Islet precursor cell (in vitro differentiated cells): ENCODE results near the gene NID1.

Experiments used
- DNase-seq: peaks from one replicate; pipeline ENCODE4 v3.0.0-alpha.2; 2018

NID1 gene

GRCh38 chr1:236064674-236065508 is at the start of gene NID1:
Gene NID1 (minus strand): TSS chr1:236065090. CDS start chr1:236065079, 11 bp downstream.
- peak; percentile 93 for DNase-seq

GRCh38 chr1:236114076-236114747 is 49.3 kb upstream of the NID1 start:
- no peak for DNase-seq

- no peak for DNase-seq
These were observed 48.6 kb upstream of the NID1 start for GRCh38 chr1:236113324-236114032.

GRCh38 chr1:236112332-236112627 is 47.4 kb upstream of the NID1 start:
- no peak for DNase-seq

- DNase-seq: no peak
These were observed 46.8 kb upstream of the NID1 start for GRCh38 chr1:236111527-236112331.

- DNase-seq: no peak
These were observed 45.2 kb upstream of the NID1 start for GRCh38 chr1:236110137-236110536.

GRCh38 chr1:236108027-236108648 is 43.2 kb upstream of the NID1 start:
- no peak for DNase-seq

- no peak for DNase-seq
These were observed 42.4 kb upstream of the NID1 start for GRCh38 chr1:236107121-236107907.

GRCh38 chr1:236103646-236104218 is 38.8 kb upstream of the NID1 start:
- no peak for DNase-seq

GRCh38 chr1:236103059-236103458 is 38.2 kb upstream of the NID1 start:
- DNase-seq: no peak

GRCh38 chr1:236102611-236103010 is 37.7 kb upstream of the NID1 start:
- DNase-seq: no peak

- DNase-seq: no peak
These were observed 36.6 kb upstream of the NID1 start for GRCh38 chr1:236101233-236102200.

- DNase-seq: no peak
These were observed 35.9 kb upstream of the NID1 start for GRCh38 chr1:236100799-236101198.

GRCh38 chr1:236099355-236099974 is 34.6 kb upstream of the NID1 start:
- DNase-seq: peak; percentile 88

GRCh38 chr1:236098267-236098666 is 33.4 kb upstream of the NID1 start:
- no peak for DNase-seq

- DNase-seq: peak; percentile 94
These were observed 32.0 kb upstream of the NID1 start for GRCh38 chr1:236096660-236097482.

- DNase-seq: no peak
These were observed 31.0 kb upstream of the NID1 start for GRCh38 chr1:236095705-236096520.

GRCh38 chr1:236092899-236093298 is 28.0 kb upstream of the NID1 start:
- no peak for DNase-seq
